ENCODE results near the gene PARD3B.

The PARD3B gene

DNA sequence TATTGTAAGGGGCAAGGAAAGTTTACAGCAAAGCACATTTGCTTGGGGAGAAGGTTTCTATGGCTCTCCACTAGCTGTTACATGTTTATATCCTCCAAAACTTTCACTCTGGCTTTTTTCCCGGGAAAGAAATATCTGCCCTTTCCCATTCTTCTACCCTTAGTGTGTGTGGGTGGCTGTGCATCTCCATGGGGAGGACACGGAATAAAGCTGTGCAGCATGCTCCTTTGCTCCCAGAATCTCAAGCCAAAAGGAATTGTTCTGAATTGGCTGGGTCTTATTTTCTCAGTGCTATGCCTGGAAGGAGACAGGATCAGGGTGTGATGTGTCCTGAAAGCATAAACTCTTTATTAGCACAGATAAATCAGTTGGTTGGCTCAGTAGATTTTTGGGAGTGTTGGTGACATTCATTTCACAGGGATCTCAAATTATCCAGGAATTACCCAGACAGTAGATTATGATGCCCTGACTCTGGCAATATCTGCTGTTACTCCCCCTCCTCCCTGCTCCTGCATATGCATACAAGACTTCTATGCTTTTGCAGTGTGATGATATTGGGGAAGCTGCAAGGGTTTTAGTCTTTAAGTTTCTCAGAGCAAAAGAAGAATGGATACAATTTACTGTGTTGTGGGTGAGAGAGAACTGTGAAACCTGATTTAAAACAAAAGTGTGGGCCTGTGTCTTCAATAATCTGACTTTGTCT is 63.1 kb downstream of the PARD3B start:
- DNase-seq = no peak

DNA sequence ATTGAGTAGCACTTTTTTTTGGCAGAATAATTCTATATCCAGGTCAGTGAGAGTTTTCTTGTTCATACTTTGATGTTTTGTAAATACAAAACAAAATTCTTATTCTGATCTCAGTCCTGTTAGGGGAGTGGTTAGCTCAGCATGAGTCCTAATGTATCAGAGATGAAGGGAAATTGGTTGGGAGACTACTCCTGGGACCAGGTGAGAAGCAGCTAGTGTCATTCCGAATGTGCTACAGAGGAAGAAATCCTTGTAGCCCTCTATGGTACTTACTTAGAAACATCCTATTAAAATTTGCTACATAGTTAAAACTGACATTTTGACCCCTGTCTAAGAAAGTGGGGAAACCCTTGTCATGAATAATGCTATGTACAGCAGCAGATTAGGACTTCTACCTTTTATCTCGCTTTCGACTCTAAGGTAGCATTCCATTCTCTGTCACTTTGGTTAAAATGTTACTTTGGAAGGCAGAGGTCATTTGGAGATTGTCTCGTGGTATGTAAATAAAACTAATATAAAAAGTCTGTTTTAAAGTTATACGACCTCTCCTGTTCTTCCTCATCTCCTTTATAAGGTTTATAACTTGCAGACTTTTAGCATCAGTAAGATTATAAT is 65.8 kb downstream of the PARD3B start:
- DNase-seq = no peak

DNA sequence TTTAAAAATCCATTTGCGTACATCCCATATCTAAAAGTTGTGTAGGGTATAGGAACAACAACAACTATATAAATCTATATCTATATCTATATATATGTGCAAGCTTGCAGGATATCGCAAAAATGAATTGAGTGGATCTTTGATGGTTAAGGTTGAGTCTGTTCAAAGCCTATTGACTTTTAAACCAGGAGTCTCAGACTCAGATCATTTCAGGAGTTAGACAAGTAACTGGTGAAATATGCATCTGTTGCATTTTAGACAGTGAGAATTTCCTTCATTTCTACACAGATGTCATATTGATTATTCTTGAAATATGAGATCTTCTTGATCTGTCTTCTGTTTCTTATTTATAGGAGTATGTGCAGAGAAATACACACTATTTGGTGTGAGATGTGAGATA is 66.5 kb downstream of the PARD3B start:
- DNase-seq = no peak

DNA sequence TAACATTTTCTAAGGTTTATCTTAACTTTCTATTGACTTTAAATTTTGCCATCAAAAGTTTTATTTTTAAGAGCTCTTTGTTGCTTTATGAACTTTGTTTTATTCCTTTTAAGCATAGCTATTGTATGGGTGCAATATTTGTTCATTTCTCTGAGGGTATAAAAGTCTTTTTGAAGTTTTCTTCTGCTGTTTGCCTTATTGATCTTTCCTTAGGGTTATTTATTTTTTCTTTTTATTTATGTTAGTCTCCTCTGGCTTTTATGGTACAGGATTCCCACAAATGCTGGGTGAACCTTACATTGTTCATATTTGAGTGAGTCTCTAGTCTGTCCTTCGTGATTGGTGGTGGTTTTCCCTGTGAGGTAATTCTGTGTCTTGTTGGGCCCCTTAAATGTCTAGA is 68.4 kb downstream of the PARD3B start:
- no peak for DNase-seq

DNA sequence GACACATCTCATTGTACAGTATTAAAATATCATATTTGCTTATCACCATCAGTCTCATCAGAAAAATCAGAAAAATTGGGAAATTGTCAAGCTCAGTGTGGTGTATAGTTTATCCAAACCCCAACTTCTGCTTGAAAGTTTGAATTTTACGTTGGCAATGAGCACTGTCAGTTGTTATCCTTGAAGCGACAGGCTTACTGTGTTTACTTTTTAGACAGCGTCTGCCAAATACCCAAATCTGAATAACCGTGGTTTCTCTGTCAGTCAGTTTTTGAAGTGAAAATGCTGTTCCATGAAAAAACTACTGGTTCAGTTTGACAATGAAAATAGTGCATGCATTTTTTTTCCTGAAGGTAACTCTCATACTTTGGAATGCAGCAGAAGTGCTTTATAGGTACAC is 70.2 kb downstream of the PARD3B start:
- no peak for DNase-seq

DNA sequence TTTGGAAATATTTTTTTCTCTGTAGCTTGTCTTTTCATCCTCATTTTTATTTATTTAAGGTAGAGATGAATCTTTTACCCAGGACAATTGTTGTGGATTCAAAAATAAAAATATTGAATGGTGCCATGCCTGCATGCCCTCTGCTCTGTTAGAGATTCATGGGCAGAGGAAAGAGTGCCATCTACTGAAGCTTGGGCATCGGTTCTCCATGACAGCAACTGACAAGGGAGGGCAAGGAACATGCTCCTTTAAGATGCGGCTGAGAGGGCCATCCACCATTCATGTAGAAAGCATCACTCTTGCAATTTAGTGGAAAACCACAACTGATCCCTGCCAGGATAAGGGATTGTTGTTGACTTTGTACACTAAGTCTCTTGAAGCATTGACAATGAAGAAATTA is 79.9 kb downstream of the PARD3B start:
- no peak for DNase-seq

DNA sequence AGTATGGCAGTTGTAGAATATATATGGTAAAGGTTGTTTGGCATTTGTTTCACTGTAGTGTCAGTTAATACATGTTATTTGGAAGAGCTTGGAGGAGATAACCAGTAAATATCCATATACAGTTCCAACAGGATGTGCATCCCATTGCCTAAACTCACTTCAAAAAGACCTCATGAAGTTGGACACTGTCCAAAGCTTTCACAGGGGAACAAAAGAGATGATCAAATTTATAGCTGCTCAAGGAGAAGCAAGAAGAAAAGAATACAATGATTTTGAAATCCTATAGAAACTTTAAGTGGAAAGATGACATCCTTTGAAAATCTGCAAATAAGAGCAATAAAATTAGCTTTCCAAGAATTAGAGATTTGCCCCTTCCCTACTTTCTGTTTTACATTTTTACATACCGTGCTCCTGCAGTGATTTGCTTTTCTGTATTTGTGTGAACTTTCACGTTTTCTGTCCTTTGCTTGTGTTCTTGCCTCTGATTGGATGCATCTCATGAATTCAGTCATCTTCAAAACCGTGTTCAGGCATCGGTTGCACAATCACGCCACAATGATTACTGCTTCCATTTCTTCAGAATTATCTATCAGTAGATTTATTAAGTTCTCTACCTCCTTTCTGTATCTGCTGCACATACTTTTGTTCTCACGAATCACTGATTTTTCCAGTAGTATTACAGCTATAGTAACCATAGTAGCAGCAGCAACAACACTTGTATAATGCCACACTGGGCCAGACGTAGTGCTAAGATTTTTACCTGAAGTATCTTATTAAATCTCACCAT is 83.8 kb downstream of the PARD3B start:
- DNase-seq = no peak

DNA sequence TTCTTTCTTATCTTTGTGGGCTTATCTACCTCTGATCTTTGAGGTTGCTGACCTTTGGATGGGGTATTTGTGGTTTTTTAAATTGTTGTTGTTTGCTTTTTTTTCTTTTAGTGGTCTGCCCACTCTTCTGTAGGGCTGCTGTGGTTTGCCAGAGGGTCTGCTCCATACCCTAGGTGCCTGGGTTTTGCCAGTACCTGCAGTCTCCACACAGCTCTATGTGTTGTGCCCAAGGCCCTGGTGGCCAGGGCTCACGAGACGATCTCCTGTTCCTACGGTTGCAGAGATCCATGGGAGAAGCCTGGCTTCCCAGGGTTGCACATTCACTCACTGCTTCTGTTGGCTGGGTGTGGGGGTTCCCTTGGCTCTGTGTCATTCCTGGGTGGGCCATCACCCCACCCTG is 87.1 kb downstream of the PARD3B start:
- no peak for DNase-seq

DNA sequence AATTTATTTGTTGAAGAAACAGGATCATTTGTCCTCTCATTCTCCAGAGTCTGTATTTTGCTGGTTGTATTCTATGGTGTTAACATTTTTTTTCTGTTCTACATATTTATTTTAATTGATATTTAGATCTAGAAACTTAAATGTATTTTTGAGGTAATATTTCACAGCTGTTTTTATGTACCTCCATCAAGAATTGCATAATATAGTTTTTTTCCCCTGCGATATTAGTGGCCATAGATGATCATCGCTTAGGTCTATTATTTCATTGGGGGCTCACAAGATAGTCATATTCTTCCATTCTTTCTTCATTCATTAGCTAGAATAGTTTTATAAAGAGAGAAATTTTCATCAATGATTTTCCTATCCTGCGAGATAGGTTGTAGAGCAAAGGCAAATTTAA is 89.3 kb downstream of the PARD3B start:
- no peak for DNase-seq

DNA sequence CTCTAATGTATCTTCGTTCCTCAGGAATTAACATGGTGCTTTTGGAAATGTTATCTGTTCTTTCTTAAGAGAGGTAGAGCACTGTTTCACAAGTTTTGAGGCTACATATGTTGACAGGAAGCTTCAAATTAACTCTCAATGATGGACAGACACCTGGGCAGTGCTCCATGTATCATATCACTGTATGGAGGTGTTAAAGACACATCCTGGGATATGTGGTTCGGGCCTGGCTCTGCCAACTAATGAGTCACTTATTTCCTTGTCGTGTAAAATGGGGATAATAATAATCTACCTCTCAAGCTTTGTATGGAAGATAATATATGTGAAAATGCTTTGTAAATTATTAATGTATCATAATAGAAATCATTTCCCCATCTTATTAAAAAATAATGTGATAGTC is 90.2 kb downstream of the PARD3B start:
- DNase-seq = no peak

DNA sequence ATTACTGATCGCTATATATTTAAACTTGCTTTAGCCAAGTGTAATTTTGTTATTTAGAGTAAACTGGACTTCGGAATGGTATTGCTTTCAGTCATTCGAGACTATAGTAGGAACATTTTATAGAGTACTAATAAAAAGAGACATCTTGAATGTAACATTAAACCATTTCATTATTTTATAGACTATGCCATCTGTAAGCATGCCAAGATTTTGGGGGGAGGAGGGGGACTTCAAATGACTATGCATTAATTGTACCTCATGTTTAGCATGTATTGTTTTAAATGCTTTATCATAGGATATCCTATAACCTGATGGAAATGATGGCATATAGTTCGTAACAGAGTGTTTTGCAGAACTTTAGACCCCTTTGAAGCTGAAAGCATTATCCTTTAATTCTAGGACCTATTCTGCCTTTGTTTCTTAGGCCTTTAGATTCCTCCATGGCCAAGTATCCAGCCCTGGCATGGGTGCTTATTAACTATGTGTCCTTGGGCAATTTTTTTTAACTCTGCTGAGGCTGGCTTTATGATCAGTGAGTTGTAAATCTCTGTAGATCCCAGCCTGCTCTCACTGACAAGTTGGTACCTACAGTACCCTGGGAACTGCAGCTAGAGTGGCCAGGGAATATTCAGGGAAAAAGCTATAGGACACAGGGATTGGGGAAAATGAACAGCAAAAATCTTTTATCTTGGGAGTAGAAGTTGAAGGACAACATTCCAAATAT is 93.4 kb downstream of the PARD3B start:
- no peak for DNase-seq

DNA sequence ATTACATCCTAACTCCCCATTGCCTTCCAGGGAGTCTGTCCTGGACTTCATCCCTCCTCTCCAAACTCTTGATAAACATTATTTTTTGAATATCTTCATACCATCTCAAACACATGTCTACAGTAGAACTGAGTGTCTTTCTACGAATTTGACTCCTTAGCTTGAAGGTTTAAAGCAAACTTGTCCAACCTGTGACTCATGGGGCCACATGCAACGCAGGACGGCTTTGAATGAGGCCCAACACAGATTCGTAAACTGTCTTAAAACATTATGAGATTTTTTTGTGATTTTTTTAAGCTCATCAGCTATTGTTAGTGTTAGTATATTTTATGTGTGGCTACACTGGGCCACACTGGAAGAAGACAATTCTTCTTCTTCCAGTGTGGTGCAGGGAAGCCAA is 98.1 kb downstream of the PARD3B start:
- DNase-seq = no peak

DNA sequence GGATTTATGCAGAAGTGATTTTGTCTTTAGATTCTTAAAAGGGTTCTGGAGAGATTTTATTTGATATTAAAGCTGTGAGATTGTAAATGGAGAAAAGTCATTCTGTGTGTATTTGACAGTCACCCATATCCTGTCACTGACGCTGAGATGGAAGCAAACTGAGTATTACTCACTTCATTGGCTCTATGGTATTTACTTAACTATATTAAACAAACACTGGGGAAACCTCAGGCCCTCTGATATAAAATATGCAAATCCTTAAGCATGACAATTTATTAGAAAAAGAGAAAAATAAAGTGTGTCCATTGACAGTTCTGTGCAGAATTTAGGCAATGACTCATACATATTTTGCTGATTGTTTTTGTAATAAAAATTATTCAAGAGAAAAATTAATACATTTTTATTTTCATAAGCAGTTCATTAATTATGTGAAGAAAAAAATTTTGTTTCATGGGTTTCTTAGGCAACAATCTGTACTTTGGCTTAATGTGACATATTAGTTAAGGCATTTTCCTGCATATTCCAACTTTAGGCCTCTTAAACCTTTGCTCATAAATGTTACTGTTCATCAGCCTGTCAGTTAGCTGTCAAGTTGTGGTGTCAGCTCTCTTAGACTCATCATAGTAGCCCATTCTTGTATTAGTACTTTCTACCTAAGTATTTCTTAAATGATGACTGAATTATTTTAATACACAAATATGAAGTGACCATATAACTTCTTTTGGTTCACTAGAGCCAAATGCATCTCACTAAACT is 99.9 kb downstream of the PARD3B start:
- no peak for DNase-seq

DNA sequence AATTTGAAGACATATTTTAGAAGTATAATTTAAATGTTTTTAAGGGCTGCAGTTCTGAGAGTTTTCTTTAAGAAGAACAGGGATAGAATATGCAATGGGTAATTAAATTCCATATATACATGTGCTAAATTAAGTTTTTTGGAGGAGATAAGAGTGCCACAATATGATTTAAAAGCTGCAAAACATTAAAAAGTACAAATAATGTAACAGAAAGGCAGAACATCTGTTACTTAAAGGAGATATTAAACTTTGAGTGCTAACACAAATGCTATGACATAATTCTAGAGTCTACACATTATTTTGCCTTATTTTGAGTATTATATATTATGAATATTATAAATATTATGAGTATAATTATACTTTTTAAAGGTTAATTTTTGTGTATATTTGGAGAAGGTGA is 102.4 kb downstream of the PARD3B start:
- no peak for DNase-seq

DNA sequence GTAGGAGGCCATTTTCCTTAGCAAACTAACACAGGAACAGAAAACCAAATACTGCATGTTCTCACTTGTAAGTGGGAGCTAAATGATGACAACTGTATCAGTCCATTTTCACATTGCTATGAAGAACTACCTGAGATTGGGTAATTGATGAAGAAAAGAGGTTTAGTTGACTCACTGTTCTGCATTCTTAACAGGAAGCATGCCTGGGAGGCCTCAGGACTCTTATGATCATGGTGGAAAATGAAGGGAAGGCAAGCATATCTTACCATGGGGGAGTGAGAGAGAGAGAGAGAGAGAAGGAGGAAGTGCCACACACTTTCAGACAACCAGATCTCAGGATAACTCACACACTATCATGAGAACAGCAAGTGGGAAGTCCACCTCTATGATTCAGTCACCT is 105.3 kb downstream of the PARD3B start:
- DNase-seq = no peak

DNA sequence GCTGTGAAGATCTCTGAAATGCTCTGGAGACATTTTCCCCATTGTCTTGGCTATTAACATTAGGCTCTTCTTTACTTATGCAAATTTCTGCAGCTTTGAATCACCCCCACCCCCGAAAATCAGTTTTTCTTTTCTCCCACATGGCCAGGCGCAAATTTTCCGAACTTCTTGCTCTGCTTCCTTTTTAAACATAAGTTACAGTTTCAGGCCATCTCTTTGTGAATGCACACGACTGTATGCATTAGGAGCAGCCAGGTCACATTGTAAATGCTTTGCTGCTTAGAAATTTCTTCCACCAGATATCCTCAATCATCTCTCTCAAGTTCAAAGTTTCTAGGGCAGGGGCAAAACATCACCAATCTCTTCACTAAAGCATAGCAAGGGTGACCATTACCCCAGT is 106.8 kb downstream of the PARD3B start:
- DNase-seq = no peak

DNA sequence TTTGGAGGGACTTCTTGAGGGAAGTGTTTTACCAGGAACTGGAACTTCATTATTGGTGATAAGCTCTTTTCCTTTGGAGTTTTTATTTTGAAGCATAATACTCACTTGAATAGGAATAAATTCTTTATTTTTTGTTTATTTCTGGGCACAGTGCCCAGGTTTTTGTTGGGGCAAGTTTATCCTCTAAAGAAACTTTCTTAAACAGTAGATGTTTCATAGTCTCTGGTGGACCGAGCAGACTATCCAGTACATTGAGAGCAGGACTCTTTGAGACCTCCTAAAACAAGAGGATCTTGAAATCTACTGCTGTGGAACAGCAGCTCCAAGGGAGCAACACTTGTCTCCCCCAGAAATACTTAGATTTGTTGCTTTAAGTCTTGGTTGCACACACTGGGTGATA is 109.4 kb downstream of the PARD3B start:
- DNase-seq = no peak

DNA sequence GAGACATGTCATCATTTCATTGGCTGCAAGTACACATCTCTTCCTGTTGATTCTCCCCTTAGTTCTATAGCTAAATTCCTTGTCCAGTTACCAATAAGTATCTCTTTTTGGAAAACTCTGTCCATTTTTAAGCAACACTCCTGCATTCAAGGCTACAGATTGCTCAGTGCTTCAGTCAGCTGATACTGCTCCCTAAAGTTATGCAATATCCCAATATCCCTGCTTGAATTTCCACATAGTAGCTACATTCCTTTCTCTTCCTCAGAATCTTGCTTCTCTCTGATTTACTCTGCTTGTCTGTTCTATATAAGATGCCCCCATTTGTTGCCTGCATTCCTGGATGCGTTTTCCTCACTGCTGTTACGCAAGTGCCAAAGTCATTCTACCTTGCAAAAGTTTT is 109.8 kb downstream of the PARD3B start:
- no peak for DNase-seq

DNA sequence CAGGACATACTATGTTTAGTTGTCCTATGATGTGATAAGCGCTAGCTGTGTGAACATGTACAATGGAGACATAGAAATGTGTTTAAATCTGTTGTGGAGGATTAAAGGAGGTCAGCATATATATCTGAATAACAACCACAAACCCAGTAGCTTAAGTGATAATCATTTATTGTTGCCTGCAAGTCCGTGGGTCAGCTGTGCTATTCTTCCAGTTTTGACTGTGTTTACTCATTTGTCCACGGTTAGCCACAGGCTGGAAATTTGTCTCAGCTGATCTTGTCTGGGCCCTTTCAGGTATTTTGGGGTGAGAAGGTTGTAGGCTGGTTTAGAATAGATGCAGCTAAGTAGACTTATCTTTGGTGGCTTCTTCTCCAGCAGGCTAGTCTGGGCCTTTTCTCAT is 110.4 kb downstream of the PARD3B start:
- no peak for DNase-seq

DNA sequence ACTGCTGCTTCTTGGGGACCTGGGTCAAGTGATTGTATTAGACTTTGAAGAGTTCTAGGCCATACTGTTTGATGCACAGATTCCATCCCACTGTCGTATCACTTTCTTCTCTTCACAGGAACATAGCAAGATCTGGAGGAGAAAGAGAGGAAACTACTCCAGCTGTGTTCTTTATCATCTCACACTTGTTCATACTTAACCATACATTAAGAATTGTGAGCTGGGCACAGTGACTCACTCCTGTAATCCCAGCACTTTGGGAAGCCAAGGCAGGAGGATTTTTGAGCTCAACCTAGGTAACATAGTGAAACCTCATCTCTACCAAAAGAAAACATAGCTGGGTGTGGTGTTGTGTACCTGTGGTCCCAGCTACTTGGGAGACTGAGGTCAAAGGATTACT is 111.7 kb downstream of the PARD3B start:
- DNase-seq = no peak

DNA sequence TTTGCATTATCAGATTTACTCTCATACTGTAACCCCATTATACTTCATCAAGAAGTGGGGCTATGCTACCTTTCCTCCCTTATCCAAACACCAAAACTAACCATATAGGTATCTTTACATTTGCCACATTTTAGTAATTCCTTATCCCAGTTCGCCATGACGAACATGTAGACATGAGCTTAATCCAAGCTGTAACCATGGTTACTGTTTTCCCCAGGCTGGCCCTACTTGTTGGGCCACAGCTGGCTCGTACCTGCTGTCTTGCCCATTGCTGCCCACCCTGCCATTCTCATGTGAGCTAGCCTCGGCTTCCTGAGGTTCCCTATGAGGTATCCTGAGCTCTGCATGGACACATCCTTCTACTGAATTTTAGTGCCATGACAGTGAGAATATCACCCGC is 117.7 kb downstream of the PARD3B start:
- DNase-seq = no peak

DNA sequence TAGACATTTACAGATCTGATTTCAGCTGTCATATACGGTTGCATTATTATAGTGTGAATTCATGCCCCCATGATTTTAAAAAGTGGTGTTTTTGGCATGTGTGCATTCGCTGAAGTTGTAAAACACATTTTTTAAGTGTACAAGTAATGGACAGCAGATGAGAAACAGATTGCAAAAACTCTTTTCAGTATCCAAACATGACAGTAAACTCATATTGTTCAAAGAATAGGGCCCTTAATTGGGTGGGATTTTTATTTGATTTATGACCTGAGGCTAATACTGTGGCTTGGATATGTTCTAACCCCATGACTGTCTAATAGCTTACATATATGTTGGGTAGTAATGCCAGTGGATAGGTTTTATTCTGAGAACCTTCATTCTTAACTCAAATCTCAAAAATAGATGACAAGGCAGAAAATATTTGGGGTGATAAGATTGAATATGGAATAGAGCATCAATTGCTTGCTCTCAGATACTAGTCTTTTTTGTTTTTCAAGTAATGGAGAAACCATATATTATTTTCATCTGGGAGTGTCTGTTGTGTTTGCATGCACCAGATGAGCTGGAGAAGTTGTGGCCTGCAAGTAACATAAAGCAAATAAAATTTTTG is 118.6 kb downstream of the PARD3B start:
- no peak for DNase-seq
